Measurements from ENCODE around the gene NSD1.

The NSD1 gene

DNA sequence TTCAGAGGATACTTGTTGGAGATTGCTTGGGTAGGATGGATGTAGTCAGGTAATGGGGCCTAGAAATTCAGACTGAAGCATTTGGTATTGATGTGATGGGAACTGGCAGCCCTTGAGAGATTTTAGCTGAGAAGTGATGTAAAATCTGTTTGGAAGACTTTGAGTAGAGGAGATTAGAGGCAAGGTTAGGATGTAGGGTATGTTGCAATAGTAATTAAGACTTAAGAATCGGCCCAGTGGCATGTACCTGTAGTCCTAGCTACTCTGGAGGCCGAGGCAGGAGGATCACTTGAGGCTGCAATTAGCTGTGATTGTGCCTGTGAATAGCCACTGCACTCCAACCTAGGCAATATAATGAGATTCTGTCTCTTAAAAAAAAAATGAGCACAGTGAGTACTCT, 6.7 kb downstream of the NSD1 start:
- TF ChIP-seq, protein P1, sequence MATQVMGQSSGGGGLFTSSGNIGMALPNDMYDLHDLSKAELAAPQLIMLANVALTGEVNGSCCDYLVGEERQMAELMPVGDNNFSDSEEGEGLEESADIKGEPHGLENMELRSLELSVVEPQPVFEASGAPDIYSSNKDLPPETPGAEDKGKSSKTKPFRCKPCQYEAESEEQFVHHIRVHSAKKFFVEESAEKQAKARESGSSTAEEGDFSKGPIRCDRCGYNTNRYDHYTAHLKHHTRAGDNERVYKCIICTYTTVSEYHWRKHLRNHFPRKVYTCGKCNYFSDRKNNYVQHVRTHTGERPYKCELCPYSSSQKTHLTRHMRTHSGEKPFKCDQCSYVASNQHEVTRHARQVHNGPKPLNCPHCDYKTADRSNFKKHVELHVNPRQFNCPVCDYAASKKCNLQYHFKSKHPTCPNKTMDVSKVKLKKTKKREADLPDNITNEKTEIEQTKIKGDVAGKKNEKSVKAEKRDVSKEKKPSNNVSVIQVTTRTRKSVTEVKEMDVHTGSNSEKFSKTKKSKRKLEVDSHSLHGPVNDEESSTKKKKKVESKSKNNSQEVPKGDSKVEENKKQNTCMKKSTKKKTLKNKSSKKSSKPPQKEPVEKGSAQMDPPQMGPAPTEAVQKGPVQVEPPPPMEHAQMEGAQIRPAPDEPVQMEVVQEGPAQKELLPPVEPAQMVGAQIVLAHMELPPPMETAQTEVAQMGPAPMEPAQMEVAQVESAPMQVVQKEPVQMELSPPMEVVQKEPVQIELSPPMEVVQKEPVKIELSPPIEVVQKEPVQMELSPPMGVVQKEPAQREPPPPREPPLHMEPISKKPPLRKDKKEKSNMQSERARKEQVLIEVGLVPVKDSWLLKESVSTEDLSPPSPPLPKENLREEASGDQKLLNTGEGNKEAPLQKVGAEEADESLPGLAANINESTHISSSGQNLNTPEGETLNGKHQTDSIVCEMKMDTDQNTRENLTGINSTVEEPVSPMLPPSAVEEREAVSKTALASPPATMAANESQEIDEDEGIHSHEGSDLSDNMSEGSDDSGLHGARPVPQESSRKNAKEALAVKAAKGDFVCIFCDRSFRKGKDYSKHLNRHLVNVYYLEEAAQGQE (IDR thresholded peaks at IDR 0.05; ENCODE audit: insufficient read depth in 1 of 2, low read depth in 2 of 2, low read length in 2 of 2) = no peak
- TF ChIP-seq FOXP2 (optimal IDR thresholded peaks at IDR 0.05; ENCODE audit: borderline replicate concordance, extremely low read depth, extremely low read length, insufficient read depth) (no peak), SIN3A (IDR thresholded peaks at IDR 0.05; ENCODE audit: borderline replicate concordance, insufficient read depth, low read length) (no peak)

DNA sequence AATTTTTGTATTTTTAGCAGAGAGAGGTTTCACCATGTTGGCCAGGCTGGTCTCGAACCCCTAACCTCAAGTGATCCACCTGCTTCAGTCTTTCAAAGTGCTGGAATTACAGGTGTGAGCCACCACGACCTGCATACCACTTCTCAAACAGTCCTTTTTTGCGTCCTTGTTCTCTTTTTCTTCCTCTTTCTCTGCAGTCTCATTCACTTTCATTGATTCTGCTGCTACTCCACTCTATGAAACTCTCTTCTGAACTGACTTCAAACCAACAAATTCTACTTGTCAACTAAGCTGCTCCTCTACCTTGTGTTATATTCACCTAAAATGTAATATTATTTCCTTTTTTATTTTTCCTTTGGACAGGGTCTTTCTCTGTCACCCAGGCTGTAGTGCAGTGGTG, 7.9 kb downstream of the NSD1 start:
- TF ChIP-seq, protein P1 (IDR thresholded peaks at IDR 0.05; ENCODE audit: insufficient read depth in 1 of 2, low read depth in 2 of 2, low read length in 2 of 2) = no peak
- TF ChIP-seq SIN3A (IDR thresholded peaks at IDR 0.05; ENCODE audit: borderline replicate concordance, insufficient read depth, low read length) (no peak), TAF1 (IDR thresholded peaks at IDR 0.05; ENCODE audit: borderline replicate concordance, insufficient read depth, low read length) (no peak), POLR2AphosphoS5 (IDR thresholded peaks at IDR 0.05; ENCODE audit: low read depth, low read length) (no peak), FOXP2 (optimal IDR thresholded peaks at IDR 0.05; ENCODE audit: borderline replicate concordance, extremely low read depth, extremely low read length, insufficient read depth) (no peak)

DNA sequence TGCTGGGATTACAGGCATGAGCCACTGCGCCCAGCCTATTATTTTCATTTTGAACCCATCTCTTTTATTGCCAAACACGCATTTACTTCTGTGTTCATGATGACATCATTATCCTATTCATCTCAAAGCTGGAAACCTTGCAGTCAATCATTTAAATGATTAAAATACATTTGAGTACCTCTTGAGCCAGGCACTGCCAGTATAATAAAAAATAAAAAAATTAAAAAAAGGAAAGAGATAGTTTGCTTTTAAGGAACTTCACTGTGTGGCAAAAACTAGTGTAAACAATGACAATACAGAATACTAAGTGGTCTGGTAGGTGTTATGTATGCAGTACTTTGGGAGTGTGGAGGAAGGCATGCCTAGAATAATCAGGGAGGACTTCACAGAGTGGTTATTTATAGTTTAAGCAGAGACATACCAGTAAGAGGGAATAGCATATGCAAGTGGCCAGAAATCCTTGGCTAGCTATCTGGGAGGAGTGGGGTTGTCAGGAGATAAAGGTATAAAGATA, 8.6 kb downstream of the NSD1 start:
- TF ChIP-seq TAF1 (IDR thresholded peaks at IDR 0.05; ENCODE audit: borderline replicate concordance, insufficient read depth, low read length) = no peak
- no peak for TF ChIP-seq POLR2AphosphoS5 (IDR thresholded peaks at IDR 0.05; ENCODE audit: low read depth, low read length)
- TF ChIP-seq FOXP2 (optimal IDR thresholded peaks at IDR 0.05; ENCODE audit: borderline replicate concordance, extremely low read depth, extremely low read length, insufficient read depth) = no peak

DNA sequence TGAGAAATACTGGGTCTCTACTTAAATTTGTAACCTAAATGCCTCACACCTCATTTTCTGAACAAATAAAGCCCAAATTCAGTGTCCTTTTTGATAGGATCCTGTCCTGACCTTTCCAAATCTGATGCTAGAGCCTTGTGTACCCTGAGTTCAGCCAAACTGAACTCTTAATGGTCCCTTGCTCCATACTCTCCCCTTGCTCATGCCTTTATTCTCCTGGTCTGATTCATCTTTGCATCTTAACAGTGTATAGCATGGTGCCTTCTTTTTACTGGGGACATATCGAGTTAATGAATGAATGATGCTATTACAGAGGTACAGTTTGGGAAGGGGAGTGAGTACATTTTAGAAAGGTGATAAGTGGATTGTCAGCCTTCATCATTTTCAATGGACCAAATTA, 9.2 kb downstream of the NSD1 start:
- no peak for TF ChIP-seq TAF1 (IDR thresholded peaks at IDR 0.05; ENCODE audit: borderline replicate concordance, insufficient read depth, low read length)

DNA sequence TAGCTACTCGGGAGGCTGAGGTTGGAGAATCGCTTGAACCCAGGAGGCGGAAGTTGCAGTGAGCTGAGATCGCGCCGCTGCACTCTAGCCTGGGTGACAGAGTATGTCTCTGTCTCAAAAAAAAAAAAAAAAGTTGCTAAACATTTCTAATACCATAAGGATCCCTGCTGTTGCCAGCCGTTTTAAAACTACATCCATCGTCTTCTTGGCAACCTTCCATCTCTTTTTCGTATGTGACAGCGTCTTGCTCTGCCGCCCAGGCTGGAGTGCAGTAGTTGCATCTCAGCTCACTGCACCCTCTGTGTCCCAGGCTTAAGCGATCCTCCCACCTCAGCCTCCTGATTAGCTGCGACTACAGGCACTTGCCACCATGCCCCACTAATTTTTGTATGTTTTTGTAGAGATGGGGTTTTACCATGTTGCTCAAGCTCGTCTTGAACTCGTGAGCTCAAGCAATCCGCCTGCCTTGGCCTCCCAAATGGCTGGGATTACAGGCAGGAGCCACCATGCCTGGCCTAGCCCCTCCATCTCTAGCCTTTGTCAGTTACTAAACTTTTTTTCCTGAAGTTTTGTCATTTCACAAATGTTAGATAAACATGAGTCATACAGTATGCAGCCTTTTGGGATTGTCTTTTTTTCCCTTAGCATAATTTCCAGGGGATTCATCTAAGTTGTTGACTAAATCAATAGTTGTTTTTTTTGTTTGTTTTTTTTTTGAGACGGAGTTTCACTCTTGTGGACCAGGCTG, 13.5 kb downstream of the NSD1 start:
- no peak for TF ChIP-seq SIN3A (IDR thresholded peaks at IDR 0.05; ENCODE audit: borderline replicate concordance, insufficient read depth, low read length)
- TF ChIP-seq TAF1 (IDR thresholded peaks at IDR 0.05; ENCODE audit: borderline replicate concordance, insufficient read depth, low read length) = no peak
- TF ChIP-seq, protein P1 (IDR thresholded peaks at IDR 0.05; ENCODE audit: insufficient read depth in 1 of 2, low read depth in 2 of 2, low read length in 2 of 2) = no peak
- no peak for TF ChIP-seq POLR2AphosphoS5 (IDR thresholded peaks at IDR 0.05; ENCODE audit: low read depth, low read length)
- TF ChIP-seq FOXP2 (optimal IDR thresholded peaks at IDR 0.05; ENCODE audit: borderline replicate concordance, extremely low read depth, extremely low read length, insufficient read depth) = no peak

DNA sequence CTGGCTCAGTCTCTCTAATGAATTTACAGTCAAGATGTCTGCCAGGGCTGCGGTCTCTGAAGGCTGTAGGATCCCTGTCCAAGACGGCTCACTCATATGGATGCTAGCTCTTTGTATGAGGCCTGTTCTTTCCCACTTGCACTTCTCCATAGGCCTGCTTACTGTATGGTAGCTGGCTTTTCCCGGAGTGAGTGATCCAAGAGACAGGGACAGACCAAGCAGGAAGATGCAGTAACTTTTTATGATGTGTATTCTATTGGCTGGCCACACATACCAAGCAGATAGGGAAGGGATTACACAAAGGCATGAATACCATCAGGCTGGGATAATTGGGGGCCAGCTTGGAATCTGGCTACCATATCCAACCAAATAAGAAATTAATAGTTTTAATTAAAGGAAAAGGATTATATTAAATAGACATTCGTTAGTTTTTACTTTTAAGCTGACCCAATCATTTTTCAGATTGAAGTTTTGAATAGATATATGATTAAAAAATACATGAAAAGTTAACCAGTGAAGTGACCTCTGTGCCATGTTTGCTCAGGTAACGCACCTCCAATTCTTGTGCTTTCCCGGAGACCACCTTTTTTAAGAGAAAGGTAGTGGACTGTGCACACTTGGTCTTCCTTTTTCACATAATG, 20.6 kb downstream of the NSD1 start:
- TF ChIP-seq SIN3A (IDR thresholded peaks at IDR 0.05; ENCODE audit: borderline replicate concordance, insufficient read depth, low read length) = no peak
- no peak for TF ChIP-seq FOXP2 (optimal IDR thresholded peaks at IDR 0.05; ENCODE audit: borderline replicate concordance, extremely low read depth, extremely low read length, insufficient read depth)
- no peak for TF ChIP-seq TAF1 (IDR thresholded peaks at IDR 0.05; ENCODE audit: borderline replicate concordance, insufficient read depth, low read length)
- no peak for TF ChIP-seq POLR2AphosphoS5 (IDR thresholded peaks at IDR 0.05; ENCODE audit: low read depth, low read length)
- TF ChIP-seq, protein P1 (IDR thresholded peaks at IDR 0.05; ENCODE audit: insufficient read depth in 1 of 2, low read depth in 2 of 2, low read length in 2 of 2) = no peak

Measured in PFSK-1 (cell line).